SK-N-SH (cell line): ENCODE measurements around the gene GSK3B.

ENCODE experiments used
- CTCF ChIP-seq: fragments of 200-600 bp; sonication (generic); IDR thresholded peaks from 2 replicates; pipeline ENCODE4 v1.6.1; 2017; ENCODE audit warnings: antibody characterized with exemption, mild to moderate bottlenecking, moderate library complexity
- FOXM1 ChIP-seq: IDR thresholded peaks from 2 replicates; pipeline ENCODE4 v1.4.0; 2012; ENCODE audit warnings: low read depth, mild to moderate bottlenecking
- NFIC ChIP-seq: IDR thresholded peaks from 2 replicates; pipeline ENCODE4 v1.4.0; 2012; ENCODE audit warnings: borderline replicate concordance
- USF2 ChIP-seq: fragments of 150-350 bp; IDR thresholded peaks from 2 replicates; pipeline ENCODE4 v1.6.1; 2017; ENCODE audit warnings: antibody characterized with exemption, low read length, low read depth, borderline replicate concordance

GRCh38 chr3:119808843-119809242, 285.4 kb downstream of the GSK3B start:
- no peak for TF ChIP-seq CTCF
- no peak for TF ChIP-seq USF2
- TF ChIP-seq NFIC, result no peak
- TF ChIP-seq FOXM1, result no peak
